Gastrocnemius medialis (tissue), 4 donors: ENCODE data around the gene CHTF18.

Experiments
- POLR2A ChIP-seq, 2 donors: fragments of 450-650 bp; IDR thresholded peaks; one replicate each; pipeline ENCODE4 v1.6.1; 2017; ENCODE audit warnings: antibody characterized with exemption in 2 of 2, mild to moderate bottlenecking in 2 of 2, moderate library complexity in 2 of 2
- TF ChIP-seq, protein P1 (sequence below), 5 experiments: fragments of 450-650 bp in 3 of 5; fragments of 200-600 bp in 2 of 5; sonication (generic) in 2 of 5; IDR thresholded peaks in 4 of 5; conservative IDR thresholded peaks in 1 of 5; 1 replicate in 4 of 5; 2 replicates in 1 of 5; pipeline ENCODE4 v1.5.1; 2016 to 2019; ENCODE audit warnings: antibody characterized with exemption in 5 of 5, mild to moderate bottlenecking in 3 of 5, moderate library complexity in 3 of 5

DNA sequence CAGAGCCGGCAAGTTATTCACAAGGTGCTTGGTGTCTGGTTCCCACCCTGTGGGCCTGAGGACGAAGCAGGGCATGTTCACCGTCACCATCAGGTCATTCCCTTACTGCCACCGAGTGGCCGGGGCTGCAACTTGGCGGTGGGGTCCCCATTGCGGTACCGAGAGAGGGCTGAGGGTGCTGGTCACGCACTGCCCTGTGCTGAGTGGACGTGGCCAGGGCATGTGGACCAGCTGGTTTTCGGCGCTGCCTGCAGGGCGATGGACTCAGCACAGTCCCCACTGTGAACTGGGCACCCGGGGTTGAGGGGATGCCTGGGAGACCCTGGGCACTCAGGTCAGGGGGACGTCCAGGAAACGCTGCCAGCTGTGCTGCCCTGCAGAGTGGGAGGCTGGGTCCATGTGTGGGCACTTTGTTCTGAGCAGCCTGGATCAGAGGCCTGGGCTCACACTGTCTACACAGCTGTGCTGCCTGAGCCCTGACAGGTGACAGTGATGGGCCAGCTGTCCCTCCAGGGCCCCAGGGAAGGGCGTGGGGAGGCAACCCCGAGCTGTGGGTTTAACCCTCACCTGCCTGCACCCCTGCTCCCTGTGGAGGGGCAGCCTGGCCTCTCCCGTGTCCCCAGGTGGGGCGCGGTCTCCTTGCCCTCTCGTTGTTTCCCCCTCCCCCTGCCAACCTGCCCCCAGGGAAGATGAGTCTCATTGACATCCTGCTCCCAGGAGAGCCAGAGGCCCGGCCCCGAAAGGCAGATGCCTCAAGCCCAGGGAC lies 51.4 kb downstream of the CHTF18 start:
- TF ChIP-seq, protein P1, sequence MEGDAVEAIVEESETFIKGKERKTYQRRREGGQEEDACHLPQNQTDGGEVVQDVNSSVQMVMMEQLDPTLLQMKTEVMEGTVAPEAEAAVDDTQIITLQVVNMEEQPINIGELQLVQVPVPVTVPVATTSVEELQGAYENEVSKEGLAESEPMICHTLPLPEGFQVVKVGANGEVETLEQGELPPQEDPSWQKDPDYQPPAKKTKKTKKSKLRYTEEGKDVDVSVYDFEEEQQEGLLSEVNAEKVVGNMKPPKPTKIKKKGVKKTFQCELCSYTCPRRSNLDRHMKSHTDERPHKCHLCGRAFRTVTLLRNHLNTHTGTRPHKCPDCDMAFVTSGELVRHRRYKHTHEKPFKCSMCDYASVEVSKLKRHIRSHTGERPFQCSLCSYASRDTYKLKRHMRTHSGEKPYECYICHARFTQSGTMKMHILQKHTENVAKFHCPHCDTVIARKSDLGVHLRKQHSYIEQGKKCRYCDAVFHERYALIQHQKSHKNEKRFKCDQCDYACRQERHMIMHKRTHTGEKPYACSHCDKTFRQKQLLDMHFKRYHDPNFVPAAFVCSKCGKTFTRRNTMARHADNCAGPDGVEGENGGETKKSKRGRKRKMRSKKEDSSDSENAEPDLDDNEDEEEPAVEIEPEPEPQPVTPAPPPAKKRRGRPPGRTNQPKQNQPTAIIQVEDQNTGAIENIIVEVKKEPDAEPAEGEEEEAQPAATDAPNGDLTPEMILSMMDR (IDR thresholded peaks at IDR 0.05 in 4 of 5, conservative IDR thresholded peaks at IDR 0.05 in 1 of 5), result no peak
- TF ChIP-seq POLR2A (IDR thresholded peaks at IDR 0.05), result no peak
